AG09319 (cell line): ENCODE measurements around the gene KIAA0930.
"Not testable (repeated sequence)": the region's sequence is repeated elsewhere in the genome, so short reads cannot be mapped to it uniquely, and the experiment has no call there.

Experiments
- DNase-seq: peaks from one replicate; pipeline ENCODE4 v3.0.0-alpha.2; 2010; ENCODE audit warnings: low read depth; ENCODE audit errors: extremely low read depth
- TF ChIP-seq, protein P1 (sequence below): IDR thresholded peaks from 2 replicates; pipeline ENCODE4 v1.5.1; 2011; ENCODE audit warnings: low read depth, mild to moderate bottlenecking, inconsistent platforms, low read length, moderate library complexity

KIAA0930 gene

GRCh38 chr22:45196926-45197605 lies 43.6 kb downstream of the KIAA0930 start:
- TF ChIP-seq, protein P1, sequence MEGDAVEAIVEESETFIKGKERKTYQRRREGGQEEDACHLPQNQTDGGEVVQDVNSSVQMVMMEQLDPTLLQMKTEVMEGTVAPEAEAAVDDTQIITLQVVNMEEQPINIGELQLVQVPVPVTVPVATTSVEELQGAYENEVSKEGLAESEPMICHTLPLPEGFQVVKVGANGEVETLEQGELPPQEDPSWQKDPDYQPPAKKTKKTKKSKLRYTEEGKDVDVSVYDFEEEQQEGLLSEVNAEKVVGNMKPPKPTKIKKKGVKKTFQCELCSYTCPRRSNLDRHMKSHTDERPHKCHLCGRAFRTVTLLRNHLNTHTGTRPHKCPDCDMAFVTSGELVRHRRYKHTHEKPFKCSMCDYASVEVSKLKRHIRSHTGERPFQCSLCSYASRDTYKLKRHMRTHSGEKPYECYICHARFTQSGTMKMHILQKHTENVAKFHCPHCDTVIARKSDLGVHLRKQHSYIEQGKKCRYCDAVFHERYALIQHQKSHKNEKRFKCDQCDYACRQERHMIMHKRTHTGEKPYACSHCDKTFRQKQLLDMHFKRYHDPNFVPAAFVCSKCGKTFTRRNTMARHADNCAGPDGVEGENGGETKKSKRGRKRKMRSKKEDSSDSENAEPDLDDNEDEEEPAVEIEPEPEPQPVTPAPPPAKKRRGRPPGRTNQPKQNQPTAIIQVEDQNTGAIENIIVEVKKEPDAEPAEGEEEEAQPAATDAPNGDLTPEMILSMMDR, result no peak
- DNase-seq, result no peak

DNA sequence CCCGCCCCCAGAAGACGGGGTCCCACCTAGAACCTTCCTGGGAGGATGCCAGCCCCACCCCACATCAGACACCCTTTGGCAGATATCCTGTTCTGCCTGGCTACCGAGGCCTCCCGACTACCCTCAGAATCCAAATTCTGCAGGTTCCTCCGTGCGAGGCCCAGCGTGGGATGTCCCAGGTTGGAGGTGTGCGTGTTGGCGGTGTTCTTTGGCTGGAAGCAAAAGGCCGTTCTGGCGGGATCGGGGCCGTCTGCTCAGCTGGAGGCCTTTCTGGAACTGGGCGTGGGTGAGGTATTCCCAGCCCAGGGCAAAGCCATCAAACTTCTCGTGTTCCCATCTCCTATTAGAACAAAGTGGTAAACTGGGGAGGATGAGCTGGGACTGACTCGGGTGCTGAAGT lies 44.4 kb downstream of the KIAA0930 start:
- no peak for DNase-seq
- TF ChIP-seq, protein P1, result no peak

- TF ChIP-seq, protein P1, result no peak
- DNase-seq, result no peak
Observed at GRCh38 chr22:45195616-45196015, 45.1 kb downstream of the KIAA0930 start.

DNA sequence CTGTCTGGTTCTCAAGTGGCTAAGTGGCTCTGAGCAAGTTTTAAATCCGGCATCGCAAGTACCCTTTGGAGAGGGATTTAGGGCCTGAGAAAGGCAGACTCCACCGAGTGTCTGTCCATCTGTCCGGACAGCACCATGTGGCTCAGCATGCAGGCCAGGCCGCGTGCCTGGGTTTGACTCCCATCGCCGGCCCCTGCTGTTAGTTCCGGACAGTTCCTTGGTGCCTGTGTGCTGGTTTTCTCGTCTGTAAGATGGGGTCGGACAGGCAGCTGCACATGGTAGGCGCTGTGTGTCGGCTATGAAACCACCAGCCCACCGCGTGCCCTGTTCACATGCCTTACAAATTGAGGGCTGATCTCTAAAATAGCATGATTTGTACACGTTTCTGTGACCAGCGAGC lies 46.0 kb downstream of the KIAA0930 start:
- TF ChIP-seq, protein P1, result no peak
- DNase-seq, result no peak

- TF ChIP-seq, protein P1, result no peak
- DNase-seq, result no peak
Observed at GRCh38 chr22:45192701-45193187, 48.0 kb downstream of the KIAA0930 start.

GRCh38 chr22:45191746-45192145 lies 48.9 kb downstream of the KIAA0930 start:
- not testable (repeated sequence) for DNase-seq

DNA sequence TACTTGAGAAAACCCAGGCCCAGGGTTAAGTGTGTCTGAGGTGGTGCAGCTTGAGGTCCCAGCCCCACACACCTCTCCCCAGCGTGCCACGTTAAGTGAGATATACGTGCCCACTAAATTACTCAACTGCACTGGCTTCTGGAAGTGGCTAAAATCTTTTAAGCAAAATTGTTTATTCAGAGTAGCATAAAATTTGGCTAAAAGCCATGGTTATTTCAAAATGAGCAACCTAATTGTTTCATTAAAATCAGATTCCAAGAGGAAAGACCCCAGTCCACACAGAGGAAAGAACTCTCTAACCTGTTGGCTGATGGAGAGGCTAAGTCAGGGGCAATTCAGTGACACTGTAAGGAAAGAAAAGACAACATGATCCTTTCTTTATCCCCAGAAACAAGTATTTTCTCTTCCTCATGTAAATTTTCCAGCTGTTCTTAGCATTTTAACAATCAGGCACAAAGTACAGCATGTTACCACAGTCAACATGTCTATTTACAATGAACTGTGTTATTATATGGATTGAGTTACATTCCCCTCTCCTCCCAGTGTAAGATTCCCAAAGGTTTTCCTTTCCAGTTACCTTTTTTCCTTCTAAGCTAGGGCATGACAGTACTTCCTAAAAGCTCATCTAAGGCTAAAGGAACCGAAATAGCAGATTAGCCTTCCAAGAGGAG lies 50.4 kb downstream of the KIAA0930 start:
- no peak for DNase-seq
- TF ChIP-seq, protein P1, result no peak
